Suprapubic skin (tissue), 4 donors: ENCODE results near the gene TPD52L2. TPM values are rescaled to one million over a fixed set of nuclear protein-coding genes. Genes with fewer than 3 reads are reported as not detected.
"Not testable (repeated sequence)": the region's sequence is repeated elsewhere in the genome, so short reads cannot be mapped to it uniquely, and the experiment has no call there.

Experiments
- DNase-seq, 2 donors: peaks; one replicate each; pipeline ENCODE4 v3.0.0-alpha.2; 2019; ENCODE audit warnings: low spot score in 2 of 2
- H3K27ac ChIP-seq: fragments of 200-600 bp; sonication (generic); one replicate; pipeline ENCODE4 v1.5.1; 2019
- H3K27me3 ChIP-seq: fragments of 200-600 bp; sonication (generic); one replicate; pipeline ENCODE4 v1.5.1; 2019
- H3K36me3 ChIP-seq: fragments of 200-600 bp; sonication (generic); one replicate; pipeline ENCODE4 v1.5.1; 2019
- H3K4me1 ChIP-seq: fragments of 200-600 bp; sonication (generic); one replicate; pipeline ENCODE4 v1.5.1; 2019
- H3K4me3 ChIP-seq: fragments of 200-600 bp; sonication (generic); one replicate; pipeline ENCODE4 v1.5.1; 2019; ENCODE audit warnings: mild to moderate bottlenecking
- H3K9me3 ChIP-seq: fragments of 200-600 bp; sonication (generic); one replicate; pipeline ENCODE4 v1.5.1; 2019
- EP300 ChIP-seq: sonication (generic); formaldehyde crosslinking; IDR thresholded peaks from one replicate; pipeline ENCODE4 v1.6.1; 2017; ENCODE audit warnings: antibody characterized with exemption
- POLR2A ChIP-seq, 2 donors: fragments of 450-650 bp; IDR thresholded peaks; one replicate each; pipeline ENCODE4 v1.6.1; 2017; ENCODE audit warnings: antibody characterized with exemption in 2 of 2, mild to moderate bottlenecking in 2 of 2, moderate library complexity in 2 of 2
- POLR2AphosphoS5 ChIP-seq, 3 donors: sonication (generic); formaldehyde crosslinking; IDR thresholded peaks; one replicate each; pipeline ENCODE4 v1.6.1; 2017; ENCODE audit warnings: antibody characterized with exemption in 3 of 3
- WGBS: methylation state at CpG from one replicate; pipeline ENCODE4 v1.1.5; 2018; 5-methylcytosine and 5-hydroxymethylcytosine counted together
- total RNA-seq, 4 donors: library from RNA; depleted of rRNA; stranded (reverse); fragments of >200 nt; gene quantifications; one replicate each; pipeline ENCODE4 v1.1.0, GENCODE V29; 2016
- TF ChIP-seq, protein P1 (sequence below), 2 donors: fragments of 200-600 bp in 1 of 2; fragments of 450-650 bp in 1 of 2; sonication (generic) in 1 of 2; IDR thresholded peaks; one replicate each; pipeline ENCODE4 v1.5.1; 2016 to 2019; ENCODE audit warnings: antibody characterized with exemption in 2 of 2, mild to moderate bottlenecking in 1 of 2, moderate library complexity in 1 of 2

Gene TPD52L2
- total RNA-seq, 4 donors from 2014 or later, result 66.5 to 87.4 (median 74.1) TPM

DNA sequence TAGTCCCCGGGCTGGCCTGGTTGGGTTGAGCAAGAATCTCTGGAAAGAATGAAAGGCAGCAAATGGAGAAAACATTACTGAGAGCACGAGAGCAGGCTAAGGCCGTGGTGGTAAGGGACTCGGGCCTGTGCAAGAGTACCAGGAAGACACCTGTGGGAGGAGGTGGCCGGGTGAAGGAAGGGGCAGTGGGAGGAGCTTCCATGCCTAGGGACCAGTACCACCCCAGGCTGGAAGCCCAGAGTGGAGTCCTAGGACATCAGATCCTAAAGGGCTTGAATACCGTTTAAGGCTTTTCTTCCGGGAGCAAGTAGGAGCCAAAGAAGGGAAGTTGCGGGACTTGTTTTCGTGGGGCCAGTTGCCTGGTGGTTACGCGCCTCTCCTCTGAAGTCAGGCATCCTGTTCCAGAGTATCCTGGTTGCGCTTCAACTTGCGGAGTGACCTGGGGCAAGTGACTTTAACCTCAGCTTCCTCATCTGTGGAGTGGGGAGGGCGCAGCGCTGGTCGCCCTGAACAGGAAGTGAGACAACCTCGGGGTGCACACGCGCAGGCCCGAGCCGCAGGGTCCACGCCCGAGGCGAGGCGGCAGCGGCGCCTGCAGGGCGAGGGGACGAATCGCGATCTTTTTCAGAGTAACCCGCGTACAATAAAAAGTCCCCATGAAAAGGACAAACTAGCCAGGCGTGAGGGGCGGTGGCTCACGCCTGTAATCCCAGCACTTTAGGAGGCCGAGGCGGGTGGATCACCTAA, 1.1 kb upstream of the TPD52L2 start:
- Histone ChIP-seq H3K27me3 (no peaks in the 10 kb centered on the region), H3K36me3 (peaks cover 25% of the 10 kb centered on the region), H3K4me3 (peak overlapping the region; percentile 90), H3K27ac (peak overlapping the region; percentile 99), H3K4me1 (peaks cover 31% of the 10 kb centered on the region), H3K9me3 (no peaks in the 10 kb centered on the region)
- peak in 1 of 3 donors; percentile 72 for TF ChIP-seq POLR2AphosphoS5 (IDR thresholded peaks at IDR 0.05)
- TF ChIP-seq, protein P1, sequence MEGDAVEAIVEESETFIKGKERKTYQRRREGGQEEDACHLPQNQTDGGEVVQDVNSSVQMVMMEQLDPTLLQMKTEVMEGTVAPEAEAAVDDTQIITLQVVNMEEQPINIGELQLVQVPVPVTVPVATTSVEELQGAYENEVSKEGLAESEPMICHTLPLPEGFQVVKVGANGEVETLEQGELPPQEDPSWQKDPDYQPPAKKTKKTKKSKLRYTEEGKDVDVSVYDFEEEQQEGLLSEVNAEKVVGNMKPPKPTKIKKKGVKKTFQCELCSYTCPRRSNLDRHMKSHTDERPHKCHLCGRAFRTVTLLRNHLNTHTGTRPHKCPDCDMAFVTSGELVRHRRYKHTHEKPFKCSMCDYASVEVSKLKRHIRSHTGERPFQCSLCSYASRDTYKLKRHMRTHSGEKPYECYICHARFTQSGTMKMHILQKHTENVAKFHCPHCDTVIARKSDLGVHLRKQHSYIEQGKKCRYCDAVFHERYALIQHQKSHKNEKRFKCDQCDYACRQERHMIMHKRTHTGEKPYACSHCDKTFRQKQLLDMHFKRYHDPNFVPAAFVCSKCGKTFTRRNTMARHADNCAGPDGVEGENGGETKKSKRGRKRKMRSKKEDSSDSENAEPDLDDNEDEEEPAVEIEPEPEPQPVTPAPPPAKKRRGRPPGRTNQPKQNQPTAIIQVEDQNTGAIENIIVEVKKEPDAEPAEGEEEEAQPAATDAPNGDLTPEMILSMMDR (IDR thresholded peaks at IDR 0.05), result peak; percentile 45 to 46
- TF ChIP-seq EP300, result no peak
- TF ChIP-seq POLR2A (IDR thresholded peaks at IDR 0.05), result peak in 1 of 2 donors; percentile 13
- peak; percentile 89 to 93 for DNase-seq
- WGBS, result 6% methylated on average over 13 of the region's 38 CpGs

DNA sequence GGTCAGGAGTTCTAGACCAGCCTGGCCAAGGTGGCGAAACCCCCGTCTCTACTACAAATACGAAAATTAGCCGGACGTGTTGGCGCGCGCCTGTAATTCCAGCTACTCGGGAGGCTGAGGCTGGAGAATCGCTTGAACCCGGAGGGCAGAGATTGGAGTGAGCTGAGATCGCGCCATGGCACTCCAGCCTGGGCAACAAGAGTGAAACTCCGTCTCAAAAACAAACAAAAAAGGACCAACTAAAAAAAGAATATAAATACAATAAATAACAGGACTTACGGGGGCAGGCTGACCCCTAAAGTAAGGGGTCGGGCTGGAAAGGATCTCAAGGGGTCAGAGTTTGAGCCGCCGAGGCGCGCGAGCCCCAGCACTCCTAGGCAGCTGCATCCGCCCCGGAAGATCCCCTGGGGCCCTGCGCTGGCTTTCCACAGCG, 509 bp upstream of the TPD52L2 start:
- Histone ChIP-seq H3K4me3 (peak overlapping the region; percentile 90), H3K4me1 (peaks cover 28% of the 10 kb centered on the region), H3K27me3 (no peaks in the 10 kb centered on the region), H3K36me3 (peaks cover 31% of the 10 kb centered on the region), H3K9me3 (no peaks in the 10 kb centered on the region), H3K27ac (peak overlapping the region; percentile 99)
- WGBS, result 0% methylated on average over 21 of the region's 25 CpGs
- TF ChIP-seq POLR2A (IDR thresholded peaks at IDR 0.05), result no peak
- no peak for TF ChIP-seq EP300
- TF ChIP-seq, protein P1 (IDR thresholded peaks at IDR 0.05), result no peak
- TF ChIP-seq POLR2AphosphoS5 (IDR thresholded peaks at IDR 0.05), result no peak
- DNase-seq, result no peak

DNA sequence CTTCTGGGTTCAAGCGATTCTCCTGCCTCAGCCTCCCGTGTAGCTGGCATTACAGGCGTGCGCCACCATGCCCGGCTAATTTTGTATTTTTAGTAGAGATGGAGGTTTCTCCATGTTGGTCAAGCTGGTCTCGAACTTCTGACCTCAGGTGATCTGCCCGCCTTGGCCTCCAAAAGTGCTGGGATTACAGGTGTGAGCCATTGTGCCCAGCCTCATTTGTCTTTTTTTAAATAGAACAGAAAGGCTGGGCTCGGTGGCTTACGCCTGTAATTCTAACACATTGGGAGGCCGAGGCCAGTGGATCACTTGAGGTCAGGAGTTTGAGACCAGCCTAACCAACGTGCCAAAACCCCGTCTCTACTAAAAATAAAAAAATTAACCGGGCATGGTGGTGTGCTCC, 2.0 kb downstream of the TPD52L2 start:
- peaks cover 28% of the 10 kb centered on the region for H3K4me1 ChIP-seq
- not testable (repeated sequence) for H3K4me3 ChIP-seq, H3K27me3 ChIP-seq, H3K9me3 ChIP-seq, H3K27ac ChIP-seq, DNase-seq
- WGBS, result 91% methylated on average over 13 of the region's 13 CpGs
- H3K36me3 ChIP-seq, result peaks cover 44% of the 10 kb centered on the region

DNA sequence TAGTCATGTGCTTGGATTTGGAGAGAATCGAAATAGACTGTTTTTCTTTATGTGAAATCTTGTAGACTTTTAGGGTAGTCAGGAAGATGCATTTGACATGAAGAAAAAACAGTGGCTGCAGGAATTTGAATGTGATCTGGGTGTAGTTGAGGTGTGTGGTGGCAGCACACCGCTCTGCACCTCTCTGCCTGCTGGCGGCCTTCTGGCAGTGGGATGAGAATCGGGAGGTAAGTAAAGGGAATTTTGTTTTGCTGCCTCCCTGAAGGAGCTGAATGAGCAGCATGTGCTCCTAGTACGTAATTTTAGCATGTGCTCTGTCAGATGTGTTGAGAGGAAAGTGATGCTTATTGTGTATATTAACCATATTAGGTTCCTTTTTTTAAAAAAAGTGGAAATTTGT, 3.2 kb downstream of the TPD52L2 start:
- Histone ChIP-seq H3K4me3 (no peak overlapping the region), H3K27ac (no peak overlapping the region), H3K9me3 (no peaks in the 10 kb centered on the region), H3K36me3 (peaks cover 46% of the 10 kb centered on the region), H3K27me3 (no peaks in the 10 kb centered on the region), H3K4me1 (peaks cover 33% of the 10 kb centered on the region)
- TF ChIP-seq EP300, result no peak
- TF ChIP-seq POLR2A (IDR thresholded peaks at IDR 0.05), result no peak
- no peak for DNase-seq
- WGBS, result 95% methylated on average over 5 of the region's 5 CpGs

DNA sequence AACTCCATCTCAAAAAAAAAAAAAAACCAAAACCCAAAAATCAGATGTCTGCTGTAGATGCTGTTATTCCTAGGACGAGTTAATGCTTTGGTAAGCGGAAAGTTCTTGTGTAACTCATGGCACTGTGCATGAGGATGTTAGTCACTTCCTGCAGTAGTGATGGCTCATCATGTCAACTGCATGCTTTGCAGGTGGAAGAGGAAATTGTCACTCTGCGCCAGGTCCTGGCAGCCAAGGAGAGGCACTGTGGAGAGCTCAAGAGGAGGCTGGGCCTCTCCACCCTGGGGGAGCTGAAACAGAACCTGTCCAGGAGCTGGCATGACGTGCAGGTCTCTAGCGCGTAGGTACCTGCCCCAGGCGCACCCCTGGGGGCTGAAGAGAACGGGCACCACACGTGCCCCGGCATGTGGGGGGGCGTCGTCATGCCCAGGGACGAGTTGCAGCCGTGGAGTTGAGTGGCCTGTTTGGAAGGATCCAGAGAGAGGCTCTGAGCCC, 8.5 kb downstream of the TPD52L2 start:
- Histone ChIP-seq H3K9me3 (no peaks in the 10 kb centered on the region), H3K36me3 (peaks cover 95% of the 10 kb centered on the region), H3K27me3 (no peaks in the 10 kb centered on the region), H3K4me1 (peaks cover 12% of the 10 kb centered on the region), H3K4me3 (no peak overlapping the region), H3K27ac (peak overlapping the region; percentile 50)
- TF ChIP-seq, protein P1 (IDR thresholded peaks at IDR 0.05), result no peak
- TF ChIP-seq POLR2A (IDR thresholded peaks at IDR 0.05), result no peak
- peak in 1 of 3 donors; percentile 93 for TF ChIP-seq POLR2AphosphoS5 (IDR thresholded peaks at IDR 0.05)
- DNase-seq, result peak in 1 of 2 donors; percentile 77
- WGBS, result 63% methylated on average over 14 of the region's 14 CpGs

DNA sequence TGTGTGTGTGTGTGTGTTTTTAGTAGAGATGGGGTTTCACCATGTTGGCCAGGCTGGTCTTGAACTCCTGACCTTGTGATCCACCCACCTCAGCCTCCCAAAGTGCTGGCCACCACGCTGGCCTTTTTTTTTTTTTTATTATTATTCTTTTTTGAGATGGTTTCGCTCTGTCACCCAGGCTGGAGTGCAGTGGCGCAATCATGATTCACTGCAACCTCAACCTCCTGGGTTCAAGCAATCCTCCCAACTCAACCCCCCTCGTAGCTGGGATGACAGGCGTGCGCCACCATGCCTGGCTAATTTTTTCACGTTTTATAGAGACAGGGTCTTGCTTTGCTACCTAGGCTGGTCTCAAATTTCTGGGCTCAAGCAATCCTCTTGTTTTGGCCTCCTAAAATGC, 9.2 kb downstream of the TPD52L2 start:
- not testable (repeated sequence) for H3K4me3 ChIP-seq, H3K27ac ChIP-seq, H3K27me3 ChIP-seq, H3K9me3 ChIP-seq
- DNase-seq, result peak in 1 of 2 donors; percentile 43
- WGBS, result 84% methylated on average over 7 of the region's 7 CpGs
- Histone ChIP-seq H3K4me1 (peaks cover 12% of the 10 kb centered on the region), H3K36me3 (peaks cover 95% of the 10 kb centered on the region)
